ENCODE measurements around the gene ZNF91. TPM values are rescaled to one million over a fixed set of nuclear protein-coding genes. Genes with fewer than 3 reads are reported as not detected.

ZNF91 gene
- total RNA-seq, 1 experiment from 2014 or later, result 43.5 TPM

GRCh38 chr19:23346696-23347095 lies 48.6 kb downstream of the ZNF91 start:
- Histone ChIP-seq H3K56ac (ENCODE audit: insufficient read length, low read depth, low read length) (no peak overlapping the region), H2BK15ac (ENCODE audit: low read depth, low read length) (no peak overlapping the region), H4K5ac (ENCODE audit: insufficient read length, low read depth, low read length) (no peak overlapping the region), H3K27me3 (ENCODE audit: insufficient read depth, low read length) (no peaks in the 10 kb centered on the region), H2BK5ac (ENCODE audit: insufficient read length, low read length) (no peak overlapping the region), H2BK120ac (ENCODE audit: low read depth, low read length, poor library complexity, severe bottlenecking) (no peak overlapping the region), H3T11ph (ENCODE audit: low read length) (no peak overlapping the region), H3K9ac (ENCODE audit: extremely low read depth, insufficient read length, low read length) (no peak overlapping the region), H3K14ac (ENCODE audit: insufficient read depth, low read length) (no peak overlapping the region), H3K4me2 (ENCODE audit: insufficient read depth, insufficient read length, low read length) (no peak overlapping the region), H3K18ac (ENCODE audit: insufficient read length, low read depth, low read length) (no peak overlapping the region), H3K79me2 (ENCODE audit: insufficient read depth, low read length) (peaks cover 1% of the 10 kb centered on the region; the same call in 1 of the 2 replicates), H3K27ac (ENCODE audit: insufficient read length, low read depth, low read length) (no peak overlapping the region), H2AK5ac (ENCODE audit: insufficient read length, low read length) (no peak overlapping the region), H3K23me2 (ENCODE audit: insufficient read length, low read depth, low read length, poor library complexity, severe bottlenecking) (no peaks in the 10 kb centered on the region), H2BK12ac (ENCODE audit: insufficient read length, low read depth, low read length) (no peak overlapping the region), H4K91ac (ENCODE audit: insufficient read length, low read depth, low read length) (no peak overlapping the region), H3K4ac (ENCODE audit: low read depth, low read length) (no peak overlapping the region), H3K79me1 (ENCODE audit: insufficient read depth, low read depth, low read length, poor library complexity, severe bottlenecking) (peaks cover 6% of the 10 kb centered on the region), H3K23ac (ENCODE audit: insufficient read length, low read depth, low read length) (no peak overlapping the region), H2AFZ (ENCODE audit: low read length) (no peak overlapping the region), H3K4me1 (ENCODE audit: insufficient read depth, low read length) (no peaks in the 10 kb centered on the region), H4K20me1 (ENCODE audit: control insufficient read depth, insufficient read depth, insufficient read length) (no peaks in the 10 kb centered on the region), H3K9me3 (ENCODE audit: control insufficient read depth, low read depth, low read length) (peaks cover 24% of the 10 kb centered on the region), H4K8ac (replicated peaks; ENCODE audit: insufficient read length, low read depth, low read length) (no peak overlapping the region), H2BK20ac (ENCODE audit: low read depth, low read length, poor library complexity, severe bottlenecking) (no peak overlapping the region)
- Mint-ChIP-seq H3K27me3 (ENCODE audit: low read depth) (no peaks in the 10 kb centered on the region; the same call in 1 of the 2 replicates), H3K4me3 (no peak overlapping the region), H3K4me1 (no peaks in the 10 kb centered on the region), H3K36me3 (ENCODE audit: insufficient read depth in 1 of 3, low read depth in 3 of 3) (peaks cover 78 to 94% (median 86%) of the 10 kb centered on the region in 3 experiments), H3K27ac (no peak overlapping the region; a peak in 1 of 7 replicates), H3K9me3 (peaks cover 59 to 91% of the 10 kb centered on the region in 2 experiments)
- no peak for TF ChIP-seq CTCF (conservative IDR thresholded peaks at IDR 0.05)
- WGBS (ENCODE audit: extremely low coverage, insufficient read length, low lambda C conversion rate), result no CpG with 5 or more reads among the region's 7 CpGs
- DNase-seq, result no peak

All from H9 (cell line).